IMR-90 (cell line): Measurements from ENCODE around the gene FOXN3. TPM values are rescaled to one million over a fixed set of nuclear protein-coding genes. Genes with fewer than 3 reads are reported as not detected.

ENCODE experiments used
- ATAC-seq: fragments of 200-7000 bp; cut with Tn5 transposase; 2 replicates; pipeline ENCODE4 v1.9.1; 2020; ENCODE audit warnings: low read depth, mild to moderate bottlenecking, moderate library complexity
- BruUV-seq: library from RNA; stranded (reverse); fragments of 400-500 nt; replicated peaks from 2 replicates; lab custom pipeline; 2021; lab: Mats Ljungman, UMichigan
- CTCF ChIA-PET: fragments of 300-600 bp; formaldehyde crosslinking; extraction: SDS; loops from one replicate; lab custom pipeline; 2021; ENCODE audit warnings: antibody characterized with exemption; lab: Yijun Ruan, JAX
- POLR2A ChIA-PET: fragments of 300-600 bp; sonication (Branson Sonifier 250); formaldehyde crosslinking; loops from one replicate; lab custom pipeline; 2022; ENCODE audit warnings: antibody characterized with exemption; ENCODE audit not compliant: unreplicated experiment; lab: Charles Lee
- DNase-seq: peaks from one replicate; pipeline ENCODE4 v3.0.0; 2013
- H2AFZ ChIP-seq: replicated peaks from 2 replicates; pipeline ENCODE3; 2013; ENCODE audit warnings: low read length, mild to moderate bottlenecking; ENCODE audit not compliant: poor library complexity
- H2AK5ac ChIP-seq: 2 replicates; pipeline ENCODE4 v1.6.1; 2013; ENCODE audit warnings: low read depth, low read length, inconsistent platforms
- H2AK9ac ChIP-seq: replicated peaks from 2 replicates; pipeline ENCODE3; 2013; ENCODE audit warnings: mild to moderate bottlenecking, low read depth, low read length, moderate library complexity; ENCODE audit not compliant: poor library complexity
- H2BK120ac ChIP-seq: 2 replicates; pipeline ENCODE4 v1.6.1; 2013; ENCODE audit warnings: low read depth, low read length, inconsistent platforms
- H2BK15ac ChIP-seq: 3 replicates; pipeline ENCODE4 v1.6.1; 2013; ENCODE audit warnings: low read depth, low read length, inconsistent platforms
- H2BK20ac ChIP-seq: 2 replicates; pipeline ENCODE4 v1.6.1; 2013; ENCODE audit warnings: low read depth, mild to moderate bottlenecking, inconsistent platforms, low read length, moderate library complexity
- H2BK5ac ChIP-seq: 2 replicates; pipeline ENCODE4 v1.6.1; 2013; ENCODE audit warnings: mild to moderate bottlenecking, low read depth, low read length, inconsistent platforms; ENCODE audit not compliant: poor library complexity, severe bottlenecking
- H3K14ac ChIP-seq: replicated peaks from 2 replicates; pipeline ENCODE4 v1.6.1; 2013; ENCODE audit warnings: low read depth, low read length, inconsistent platforms
- H3K18ac ChIP-seq: 2 replicates; pipeline ENCODE4 v1.6.1; 2013; ENCODE audit warnings: low read depth, low read length, control low read depth
- H3K23ac ChIP-seq: 2 replicates; pipeline ENCODE4 v1.6.1; 2013; ENCODE audit warnings: low read depth, low read length, inconsistent platforms
- H3K27ac ChIP-seq: 2 replicates; pipeline ENCODE4 v1.5.1; 2013; ENCODE audit warnings: mild to moderate bottlenecking, control low read depth, low read length; ENCODE audit not compliant: insufficient read depth
- H3K27me3 ChIP-seq: 2 replicates; pipeline ENCODE4 v1.6.1; 2013; ENCODE audit warnings: low read length; ENCODE audit not compliant: control insufficient read depth, insufficient read depth
- H3K36me3 ChIP-seq: 2 replicates; pipeline ENCODE4 v1.6.1; 2013; ENCODE audit warnings: low read length, mixed read lengths; ENCODE audit not compliant: control insufficient read depth, insufficient read depth
- H3K4ac ChIP-seq: 2 replicates; pipeline ENCODE4 v1.6.1; 2013; ENCODE audit warnings: low read depth, low read length, inconsistent platforms
- H3K4me1 ChIP-seq: 2 replicates; pipeline ENCODE4 v1.6.1; 2013; ENCODE audit warnings: low read length, mixed read lengths; ENCODE audit not compliant: control insufficient read depth, insufficient read depth
- H3K4me2 ChIP-seq: 2 replicates; pipeline ENCODE4 v1.6.1; 2013; ENCODE audit warnings: low read depth, mild to moderate bottlenecking, control low read depth, low read length, moderate library complexity
- H3K4me3 ChIP-seq: 2 replicates; pipeline ENCODE4 v1.5.1; 2013; ENCODE audit warnings: low read depth, mild to moderate bottlenecking, control low read depth, low read length, moderate library complexity; ENCODE audit not compliant: insufficient read depth
- H3K56ac ChIP-seq: 2 replicates; pipeline ENCODE4 v1.6.1; 2013; ENCODE audit warnings: low read length, inconsistent platforms; ENCODE audit not compliant: insufficient read depth; ENCODE audit errors: extremely low read depth
- H3K79me1 ChIP-seq, 2 experiments: 2 replicates each; pipeline ENCODE4 v1.6.1; 2013; ENCODE audit warnings: low read length in 2 of 2, inconsistent platforms in 1 of 2, low read depth in 1 of 2
- H3K9ac ChIP-seq: 2 replicates; pipeline ENCODE4 v1.6.1; 2013; ENCODE audit warnings: low read depth, low read length, control low read depth
- H3K9me1 ChIP-seq: 2 replicates; pipeline ENCODE4 v1.6.1; 2013; ENCODE audit warnings: low read length, inconsistent platforms; ENCODE audit not compliant: insufficient read depth
- H3K9me3 ChIP-seq: 2 replicates; pipeline ENCODE4 v1.6.1; 2013; ENCODE audit warnings: low read length; ENCODE audit not compliant: control insufficient read depth, insufficient read depth
- H4K20me1 ChIP-seq: 2 replicates; pipeline ENCODE4 v1.6.1; 2013; ENCODE audit warnings: low read length, inconsistent platforms; ENCODE audit not compliant: insufficient read depth
- H4K5ac ChIP-seq: 2 replicates; pipeline ENCODE4 v1.6.1; 2013; ENCODE audit warnings: mild to moderate bottlenecking, low read depth, low read length, control low read depth
- H4K8ac ChIP-seq, 2 experiments: 2 replicates each; pipeline ENCODE4 v1.6.1; 2013; ENCODE audit warnings: low read depth in 2 of 2, low read length in 2 of 2, control low read depth in 1 of 2, inconsistent platforms in 1 of 2
- H4K91ac ChIP-seq: 2 replicates; pipeline ENCODE4 v1.6.1; 2013; ENCODE audit warnings: low read depth, low read length, inconsistent platforms; ENCODE audit not compliant: insufficient read depth
- BHLHE40 ChIP-seq: fragments of 150-350 bp; IDR thresholded peaks from 2 replicates; pipeline ENCODE4 v1.6.1; 2016; ENCODE audit warnings: mild to moderate bottlenecking, low read depth, low read length
- CEBPB ChIP-seq: IDR thresholded peaks from 2 replicates; pipeline ENCODE4 v1.6.1; 2012; ENCODE audit warnings: low read depth, low read length, improper control_type of control experiment
- CHD1 ChIP-seq: IDR thresholded peaks from 2 replicates; pipeline ENCODE4 v1.6.1; 2012; ENCODE audit warnings: low read depth, low read length, improper control_type of control experiment
- CTCF ChIP-seq: conservative IDR thresholded peaks from 2 replicates; pipeline ENCODE4 v1.5.1; 2012; ENCODE audit warnings: mild to moderate bottlenecking, low read depth, low read length, improper control_type of control experiment
- ELK1 ChIP-seq: fragments of 150-350 bp; IDR thresholded peaks from 2 replicates; pipeline ENCODE4 v1.6.1; 2016; ENCODE audit warnings: low read depth, mild to moderate bottlenecking, low read length, moderate library complexity, borderline replicate concordance
- FOS ChIP-seq: fragments of 150-350 bp; IDR thresholded peaks from 2 replicates; pipeline ENCODE4 v1.6.1; 2016; ENCODE audit warnings: low read depth, low read length
- MAFK ChIP-seq: IDR thresholded peaks from 2 replicates; pipeline ENCODE4 v1.6.1; 2012; ENCODE audit warnings: low read depth, low read length, improper control_type of control experiment
- MAZ ChIP-seq: IDR thresholded peaks from 2 replicates; pipeline ENCODE4 v1.6.1; 2012; ENCODE audit warnings: low read depth, mild to moderate bottlenecking, low read length, improper control_type of control experiment, moderate library complexity, borderline replicate concordance
- MXI1 ChIP-seq: IDR thresholded peaks from 2 replicates; pipeline ENCODE4 v1.6.1; 2012; ENCODE audit warnings: low read depth, mild to moderate bottlenecking, low read length, moderate library complexity, borderline replicate concordance
- NFE2L2 ChIP-seq: fragments of 150-350 bp; IDR thresholded peaks from 2 replicates; pipeline ENCODE4 v1.6.1; 2016; ENCODE audit warnings: low read depth, mild to moderate bottlenecking, low read length
- POLR2A ChIP-seq: IDR thresholded peaks from 2 replicates; pipeline ENCODE4 v1.6.1; 2012; ENCODE audit warnings: mild to moderate bottlenecking, low read depth, low read length
- RAD21 ChIP-seq: IDR thresholded peaks from 2 replicates; pipeline ENCODE4 v1.6.1; 2012; ENCODE audit warnings: low read length, improper control_type of control experiment
- RCOR1 ChIP-seq: IDR thresholded peaks from 2 replicates; pipeline ENCODE4 v1.6.1; 2012; ENCODE audit warnings: mild to moderate bottlenecking, low read length, improper control_type of control experiment; ENCODE audit not compliant: insufficient replicate concordance
- RFX5 ChIP-seq: IDR thresholded peaks from 2 replicates; pipeline ENCODE4 v1.8.0; 2012; ENCODE audit warnings: low read depth, mild to moderate bottlenecking, low read length, moderate library complexity
- SMC3 ChIP-seq: fragments of 150-350 bp; IDR thresholded peaks from 2 replicates; pipeline ENCODE4 v1.6.1; 2016; ENCODE audit warnings: low read depth, mild to moderate bottlenecking, antibody characterized with exemption, low read length, moderate library complexity
- USF2 ChIP-seq: fragments of 150-350 bp; IDR thresholded peaks from 2 replicates; pipeline ENCODE4 v1.6.1; 2017; ENCODE audit warnings: mild to moderate bottlenecking, antibody characterized with exemption, low read length, low read depth
- WGBS, 2 experiments: methylation state at CpG; one replicate each; pipeline versions ENCODE4 v1.1.5 to v1.1.7; 2013; ENCODE audit warnings: missing lambda C conversion rate in 2 of 2; ENCODE audit not compliant: insufficient read length in 1 of 2; ENCODE audit errors: extremely low coverage in 2 of 2; 5-methylcytosine and 5-hydroxymethylcytosine counted together
- dilution Hi-C: fragments of 300-500 bp; cut with HindIII; formaldehyde crosslinking; loops from one replicate; pipeline ENCODE4 v1.14.3; 2018; ENCODE audit warnings: low sequenced_read_pairs; ENCODE audit not compliant: unreplicated experiment
- in situ Hi-C: fragments of 300-500 bp; cut with MboI; formaldehyde crosslinking; loops from 3 replicates; pipeline ENCODE4 v1.14.3; 2019; ENCODE audit warnings: low sequenced_read_pairs, inconsistent platforms, mixed read lengths
- intact Hi-C: fragments of 100-400 bp; cut with micrococcal nuclease; formaldehyde crosslinking; loops from 2 replicates; pipeline ENCODE4 v1.10.0; 2022
- polyA plus RNA-seq, 3 experiments: library from polyadenylated mRNA; depleted of rRNA; stranded (reverse); fragments of >200 nt; gene quantifications; 2 replicates each; pipeline ENCODE4 v1.2.3, GENCODE V29; 2012; ENCODE audit warnings: low replicate concordance in 1 of 3
- total RNA-seq: library from RNA; depleted of rRNA; stranded (reverse); fragments of >200 nt; gene quantifications from 2 replicates; pipeline ENCODE4 v1.2.3, GENCODE V29; 2012

The FOXN3 gene
- total and polyA plus RNA-seq, 2 of the 4 experiments (the other 2 are of a cell fraction), result 22.6 to 33.7 TPM

GRCh38 chr14:89128311-89129026 is 288.6 kb downstream of the FOXN3 start:
- Histone ChIP-seq H3K9me1 (no peaks in the 10 kb centered on the region), H3K4me2 (no peak overlapping the region), H2BK15ac (no peak overlapping the region), H2AK5ac (no peak overlapping the region), H4K5ac (no peak overlapping the region), H3K4me1 (no peaks in the 10 kb centered on the region), H3K27me3 (peaks cover 7% of the 10 kb centered on the region), H3K79me1 (no peaks in the 10 kb centered on the region), H4K20me1 (no peaks in the 10 kb centered on the region), H3K4ac (no peak overlapping the region), H3K9ac (no peak overlapping the region), H2BK5ac (no peak overlapping the region), H2BK120ac (no peak overlapping the region), H4K8ac (no peak overlapping the region), H3K56ac (no peak overlapping the region), H3K36me3 (no peaks in the 10 kb centered on the region), H3K9me3 (no peaks in the 10 kb centered on the region), H2AFZ (no peak overlapping the region), H3K27ac (no peak overlapping the region), H3K23ac (no peak overlapping the region), H4K91ac (no peak overlapping the region), H2BK20ac (no peak overlapping the region), H3K14ac (no peak overlapping the region), H3K18ac (no peak overlapping the region), H2AK9ac (no peak overlapping the region), H3K4me3 (no peak overlapping the region)
- TF ChIP-seq USF2 (no peak), BHLHE40 (no peak), FOS (no peak), SMC3 (no peak), MAZ (no peak), ELK1 (no peak), CEBPB (no peak), MXI1 (no peak), CHD1 (no peak), NFE2L2 (no peak), POLR2A (no peak), RCOR1 (no peak), CTCF (no peak), RAD21 (no peak), MAFK (no peak), RFX5 (no peak)
- no peak for ATAC-seq
- POLR2A ChIA-PET, result no interaction called here
- BruUV-seq, result no TSS peak
- intact Hi-C loops, result no loop called here
- DNase-seq, result no peak
- in situ Hi-C loops, result no loop called here
- WGBS, 2 experiments, result no CpG with 5 or more reads among the region's 10 CpGs
- CTCF ChIA-PET, result no interaction called here
- dilution Hi-C loops, result no loop called here
